Right forelimb (tissue), 1 donor: ENCODE results near the gene SLC35F3.

Experiments used
- DNase-seq: peaks from one replicate; pipeline ENCODE4 v3.0.0-alpha.2; 2018

Gene SLC35F3

GRCh38 chr1:233912909-233913308 lies 8.4 kb downstream of the SLC35F3 start:
- DNase-seq: no peak

- DNase-seq: no peak
These were observed 12.2 kb downstream of the SLC35F3 start for GRCh38 chr1:233916706-233917105.

GRCh38 chr1:233919786-233920185 lies 15.3 kb downstream of the SLC35F3 start:
- DNase-seq: no peak

- no peak for DNase-seq
These were observed 23.6 kb downstream of the SLC35F3 start for GRCh38 chr1:233928123-233928522.

GRCh38 chr1:233933339-233933738 lies 28.9 kb downstream of the SLC35F3 start:
- DNase-seq: no peak

GRCh38 chr1:233935297-233935868 lies 30.9 kb downstream of the SLC35F3 start:
- no peak for DNase-seq

GRCh38 chr1:233936422-233936821 lies 31.9 kb downstream of the SLC35F3 start:
- DNase-seq: no peak

- no peak for DNase-seq
These were observed 32.4 kb downstream of the SLC35F3 start for GRCh38 chr1:233936842-233937241.

GRCh38 chr1:233938476-233938875 lies 34.0 kb downstream of the SLC35F3 start:
- DNase-seq: no peak

GRCh38 chr1:233939451-233939850 lies 35.0 kb downstream of the SLC35F3 start:
- DNase-seq: no peak

GRCh38 chr1:233940908-233941307 lies 36.4 kb downstream of the SLC35F3 start:
- no peak for DNase-seq

GRCh38 chr1:233944601-233945000 lies 40.1 kb downstream of the SLC35F3 start:
- no peak for DNase-seq

- no peak for DNase-seq
These were observed 41.1 kb downstream of the SLC35F3 start for GRCh38 chr1:233945573-233945972.

GRCh38 chr1:233945979-233946378 lies 41.5 kb downstream of the SLC35F3 start:
- DNase-seq: no peak

GRCh38 chr1:233946724-233947123 lies 42.2 kb downstream of the SLC35F3 start:
- no peak for DNase-seq

- DNase-seq: no peak
These were observed 47.3 kb downstream of the SLC35F3 start for GRCh38 chr1:233951804-233952203.

GRCh38 chr1:233957691-233958090 lies 53.2 kb downstream of the SLC35F3 start:
- DNase-seq: no peak

GRCh38 chr1:233959102-233959501 lies 54.6 kb downstream of the SLC35F3 start:
- DNase-seq: no peak

- no peak for DNase-seq
These were observed 55.5 kb downstream of the SLC35F3 start for GRCh38 chr1:233959971-233960370.

GRCh38 chr1:233960386-233960785 lies 55.9 kb downstream of the SLC35F3 start:
- DNase-seq: no peak

GRCh38 chr1:233962878-233963277 lies 58.4 kb downstream of the SLC35F3 start:
- no peak for DNase-seq

- DNase-seq: no peak
These were observed 61.4 kb downstream of the SLC35F3 start for GRCh38 chr1:233965856-233966255.

- DNase-seq: no peak
These were observed 67.3 kb downstream of the SLC35F3 start for GRCh38 chr1:233971753-233972152.

GRCh38 chr1:233972563-233972950 lies 68.1 kb downstream of the SLC35F3 start:
- no peak for DNase-seq

- DNase-seq: no peak
These were observed 68.6 kb downstream of the SLC35F3 start for GRCh38 chr1:233972951-233973635.
